Endodermal cell (in vitro differentiated cells): ENCODE measurements around the gene PHRF1. TPM values are rescaled to one million over a fixed set of nuclear protein-coding genes. Genes with fewer than 3 reads are reported as not detected.

ENCODE experiments used
- DNase-seq: peaks from one replicate; pipeline ENCODE4 v3.0.0-alpha.2; 2017
- H3K27ac ChIP-seq: 2 replicates; pipeline ENCODE4 v1.5.1; 2013; ENCODE audit warnings: mild to moderate bottlenecking, low read depth, low read length, moderate library complexity
- H3K27me3 ChIP-seq: 2 replicates; pipeline ENCODE4 v1.6.1; 2013; ENCODE audit warnings: mild to moderate bottlenecking, low read length, moderate library complexity; ENCODE audit not compliant: insufficient read depth, control insufficient read depth, poor library complexity, severe bottlenecking
- H3K36me3 ChIP-seq: 2 replicates; pipeline ENCODE4 v1.7.0; 2013; ENCODE audit warnings: mild to moderate bottlenecking, low read length, moderate library complexity; ENCODE audit not compliant: control insufficient read depth, insufficient read depth
- H3K4me1 ChIP-seq: one replicate; pipeline ENCODE4 v1.7.0; 2013; ENCODE audit warnings: low read length; ENCODE audit not compliant: control insufficient read depth, insufficient read depth
- H3K4me3 ChIP-seq: 2 replicates; pipeline ENCODE4 v1.5.1; 2013; ENCODE audit warnings: mild to moderate bottlenecking, low read length, moderate library complexity
- H3K9ac ChIP-seq: 2 replicates; pipeline ENCODE4 v1.6.1; 2013; ENCODE audit warnings: mild to moderate bottlenecking, low read length, moderate library complexity; ENCODE audit not compliant: poor library complexity, severe bottlenecking; ENCODE audit errors: extremely low read depth
- H3K9me3 ChIP-seq: 2 replicates; pipeline ENCODE4 v1.6.1; 2013; ENCODE audit warnings: mild to moderate bottlenecking, low read length, moderate library complexity; ENCODE audit not compliant: control insufficient read depth
- H3K27ac Mint-ChIP-seq: 2 replicates; pipeline ENCODE4 v1.8.0; 2020; ENCODE audit warnings: mixed read lengths
- H3K27me3 Mint-ChIP-seq: 2 replicates; pipeline ENCODE4 v1.8.0; 2021; ENCODE audit warnings: mild to moderate bottlenecking, mixed read lengths; ENCODE audit not compliant: insufficient read depth
- H3K36me3 Mint-ChIP-seq: 2 replicates; pipeline ENCODE4 v1.8.0; 2020; ENCODE audit warnings: low read depth, mixed read lengths
- H3K4me1 Mint-ChIP-seq: 2 replicates; pipeline ENCODE4 v1.8.0; 2020; ENCODE audit warnings: mixed read lengths
- H3K4me3 Mint-ChIP-seq: 2 replicates; pipeline ENCODE4 v1.8.0; 2020; ENCODE audit warnings: mild to moderate bottlenecking, moderate library complexity, mixed read lengths
- H3K9me3 Mint-ChIP-seq: 2 replicates; pipeline ENCODE4 v1.8.0; 2020; ENCODE audit warnings: mild to moderate bottlenecking, mixed read lengths
- WGBS, 2 experiments: methylation state at CpG; one replicate each; pipeline versions ENCODE4 v1.1.5 to v1.1.7; 2013; ENCODE audit warnings: missing lambda C conversion rate in 2 of 2, mixed read lengths in 1 of 2; ENCODE audit not compliant: insufficient coverage in 1 of 2, insufficient read length in 1 of 2; 5-methylcytosine and 5-hydroxymethylcytosine counted together
- total RNA-seq, 2 donors: library from RNA; stranded (reverse); fragmentation: NEBNext Ultra II Directional in 1 of 2; extraction: Animal tissue kit (Norgen Biotek cat#: 25700) in 1 of 2; gene quantifications; 2 replicates in 1 of 2; 3 replicates in 1 of 2; pipeline ENCODE4 v1.2.1, GENCODE V29; 2021
- TF ChIP-seq, protein P1 (sequence below): fragments of 200-600 bp; sonication (generic); conservative IDR thresholded peaks from 2 replicates; pipeline ENCODE4 v1.5.0; 2021; ENCODE audit warnings: antibody characterized with exemption, mild to moderate bottlenecking

PHRF1 gene
- total RNA-seq, 2 donors from 2014 or later, result 43.4 to 48.0 TPM

DNA sequence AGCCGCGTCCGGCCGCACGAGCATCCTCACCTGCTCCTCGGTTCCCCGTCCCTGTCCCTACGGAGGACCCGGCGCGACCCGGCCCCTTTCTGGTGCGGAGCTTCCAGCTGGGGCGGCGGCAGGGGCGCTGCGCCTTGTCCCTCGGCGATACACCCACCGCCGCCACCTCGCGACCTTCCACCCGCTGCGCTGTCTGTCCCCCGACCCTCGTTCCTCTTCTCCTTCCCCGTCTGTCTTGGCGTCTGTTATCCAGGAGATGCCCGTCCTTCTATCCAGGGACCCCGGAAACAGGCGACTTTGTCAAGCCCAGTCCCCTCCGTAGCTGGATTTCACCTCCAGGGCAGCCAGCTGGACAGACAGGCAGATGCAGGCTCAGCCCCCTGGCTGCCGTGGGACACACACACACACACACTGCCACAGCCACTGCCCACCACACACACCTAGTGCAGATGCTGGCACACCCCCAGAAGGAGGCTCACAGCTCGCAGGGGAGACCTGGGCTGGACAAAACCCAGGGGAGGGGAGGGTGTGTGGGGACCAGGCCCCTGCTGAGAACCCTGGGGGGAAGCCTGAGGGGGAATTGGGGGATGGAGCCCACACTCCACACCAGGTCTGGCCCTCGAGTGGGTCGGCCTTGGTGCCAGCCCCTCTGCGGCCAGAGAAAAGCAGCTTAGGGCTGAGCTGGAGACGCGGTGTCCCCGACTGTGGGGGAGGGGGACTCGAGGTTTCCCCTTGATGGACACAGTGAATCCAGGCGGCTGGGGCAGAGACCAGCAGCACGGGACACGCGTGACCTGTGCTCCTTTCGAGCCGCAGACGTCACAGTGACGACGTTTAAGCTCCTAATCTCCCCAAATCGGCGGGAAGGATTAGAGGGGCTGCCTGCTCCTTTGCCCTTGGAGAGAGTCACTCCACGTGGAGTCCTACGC, 61.6 kb downstream of the PHRF1 start:
- H3K27ac Mint-ChIP-seq, result no peak overlapping the region
- no peaks in the 10 kb centered on the region for H3K36me3 ChIP-seq
- no peaks in the 10 kb centered on the region for H3K9me3 ChIP-seq
- 5 to 7% methylated on average over 16 to 53 of the region's 55 CpGs for WGBS, 2 experiments
- peak; percentile 72 for DNase-seq
- peaks cover 6% of the 10 kb centered on the region for H3K36me3 Mint-ChIP-seq
- TF ChIP-seq, protein P1, sequence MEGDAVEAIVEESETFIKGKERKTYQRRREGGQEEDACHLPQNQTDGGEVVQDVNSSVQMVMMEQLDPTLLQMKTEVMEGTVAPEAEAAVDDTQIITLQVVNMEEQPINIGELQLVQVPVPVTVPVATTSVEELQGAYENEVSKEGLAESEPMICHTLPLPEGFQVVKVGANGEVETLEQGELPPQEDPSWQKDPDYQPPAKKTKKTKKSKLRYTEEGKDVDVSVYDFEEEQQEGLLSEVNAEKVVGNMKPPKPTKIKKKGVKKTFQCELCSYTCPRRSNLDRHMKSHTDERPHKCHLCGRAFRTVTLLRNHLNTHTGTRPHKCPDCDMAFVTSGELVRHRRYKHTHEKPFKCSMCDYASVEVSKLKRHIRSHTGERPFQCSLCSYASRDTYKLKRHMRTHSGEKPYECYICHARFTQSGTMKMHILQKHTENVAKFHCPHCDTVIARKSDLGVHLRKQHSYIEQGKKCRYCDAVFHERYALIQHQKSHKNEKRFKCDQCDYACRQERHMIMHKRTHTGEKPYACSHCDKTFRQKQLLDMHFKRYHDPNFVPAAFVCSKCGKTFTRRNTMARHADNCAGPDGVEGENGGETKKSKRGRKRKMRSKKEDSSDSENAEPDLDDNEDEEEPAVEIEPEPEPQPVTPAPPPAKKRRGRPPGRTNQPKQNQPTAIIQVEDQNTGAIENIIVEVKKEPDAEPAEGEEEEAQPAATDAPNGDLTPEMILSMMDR, result no peak
- H3K9me3 Mint-ChIP-seq, result no peaks in the 10 kb centered on the region
- no peak overlapping the region for H3K27ac ChIP-seq
- no peak overlapping the region for H3K9ac ChIP-seq
- peaks cover 63% of the 10 kb centered on the region for H3K27me3 Mint-ChIP-seq
- peak overlapping the region; percentile 54 for H3K4me3 Mint-ChIP-seq
- peaks cover 3% of the 10 kb centered on the region for H3K4me1 ChIP-seq
- H3K4me1 Mint-ChIP-seq, result peaks cover 9% of the 10 kb centered on the region
- H3K4me3 ChIP-seq, result peak overlapping the region; percentile 60
- H3K27me3 ChIP-seq, result peaks cover 57% of the 10 kb centered on the region

GRCh38 chr11:638631-639331, 62.5 kb downstream of the PHRF1 start:
- H3K36me3 Mint-ChIP-seq, result peaks cover 4% of the 10 kb centered on the region
- WGBS, 2 experiments, result 8 to 11% methylated on average over 13 to 27 of the region's 28 CpGs
- Histone ChIP-seq H3K27me3 (peaks cover 57% of the 10 kb centered on the region), H3K4me3 (no peak overlapping the region), H3K36me3 (no peaks in the 10 kb centered on the region), H3K27ac (peak overlapping the region; percentile 68), H3K9me3 (no peaks in the 10 kb centered on the region), H3K9ac (peak overlapping the region; percentile 39), H3K4me1 (peaks cover 3% of the 10 kb centered on the region)
- H3K4me1 Mint-ChIP-seq, result peaks cover 9% of the 10 kb centered on the region
- peaks cover 63% of the 10 kb centered on the region for H3K27me3 Mint-ChIP-seq
- H3K9me3 Mint-ChIP-seq, result no peaks in the 10 kb centered on the region
- H3K27ac Mint-ChIP-seq, result peak overlapping the region; percentile 85
- H3K4me3 Mint-ChIP-seq, result peak overlapping the region; percentile 45
- TF ChIP-seq, protein P1, result no peak
- peak; percentile 87 for DNase-seq

- peak overlapping the region; percentile 45 for H3K4me3 Mint-ChIP-seq
- H3K36me3 Mint-ChIP-seq, result peaks cover 8% of the 10 kb centered on the region
- no peaks in the 10 kb centered on the region for H3K9me3 Mint-ChIP-seq
- TF ChIP-seq, protein P1, result no peak
- H3K27ac Mint-ChIP-seq, result peak overlapping the region; percentile 85
- peaks cover 59% of the 10 kb centered on the region for H3K27me3 Mint-ChIP-seq
- H3K4me1 Mint-ChIP-seq, result peaks cover 9% of the 10 kb centered on the region
- no peaks in the 10 kb centered on the region for H3K36me3 ChIP-seq
- H3K4me3 ChIP-seq, result no peak overlapping the region
- peaks cover 57% of the 10 kb centered on the region for H3K27me3 ChIP-seq
- DNase-seq, result peak; percentile 54
- no peaks in the 10 kb centered on the region for H3K9me3 ChIP-seq
- H3K4me1 ChIP-seq, result peaks cover 3% of the 10 kb centered on the region
- 13 to 17% methylated on average over 12 to 80 of the region's 80 CpGs for WGBS, 2 experiments
- H3K9ac ChIP-seq, result peak overlapping the region; percentile 39
- peak overlapping the region; percentile 68 for H3K27ac ChIP-seq
These were observed 63.2 kb downstream of the PHRF1 start for GRCh38 chr11:639332-639955.
